Sigmoid colon (tissue), 3 donors: ENCODE data around the gene STON2.

Experiments used
- CTCF ChIP-seq, 4 experiments: fragments of 450-650 bp in 3 of 4; fragments of 200-600 bp in 1 of 4; IDR thresholded peaks; one replicate each; pipeline ENCODE4 v1.5.1; 2016 to 2019; ENCODE audit warnings: antibody characterized with exemption in 4 of 4, mild to moderate bottlenecking in 3 of 4, moderate library complexity in 2 of 4
- POLR2A ChIP-seq, 2 donors: fragments of 450-650 bp; IDR thresholded peaks; one replicate each; pipeline ENCODE4 v1.6.1; 2016; ENCODE audit warnings: antibody characterized with exemption in 2 of 2, mild to moderate bottlenecking in 2 of 2, moderate library complexity in 2 of 2

- TF ChIP-seq CTCF (IDR thresholded peaks at IDR 0.05) = no peak
- TF ChIP-seq POLR2A (IDR thresholded peaks at IDR 0.05) = no peak
These were observed 164.0 kb downstream of the STON2 start for GRCh38 chr14:81236138-81236537.
